Hepatocyte (in vitro differentiated cells): ENCODE measurements around the gene NTF4. TPM values are rescaled to one million over a fixed set of nuclear protein-coding genes. Genes with fewer than 3 reads are reported as not detected.

Experiments used
- DNase-seq: peaks from one replicate; pipeline ENCODE4 v3.0.0-alpha.2; 2016; ENCODE audit warnings: low spot score
- H2AFZ ChIP-seq: fragments of 200-600 bp; sonication (generic); 2 replicates; pipeline ENCODE4 v1.6.0; 2016; ENCODE audit warnings: antibody characterized with exemption, mild to moderate bottlenecking
- H3K27ac ChIP-seq: fragments of 200-600 bp; sonication (generic); 2 replicates; pipeline ENCODE4 v1.5.1; 2016; ENCODE audit warnings: mild to moderate bottlenecking
- H3K27me3 ChIP-seq: fragments of 200-600 bp; sonication (generic); 2 replicates; pipeline ENCODE4 v1.6.1; 2016
- H3K36me3 ChIP-seq: fragments of 200-600 bp; sonication (generic); replicated peaks from 2 replicates; pipeline ENCODE4 v1.5.1; 2016; ENCODE audit warnings: low read depth; ENCODE audit not compliant: insufficient read depth
- H3K4me1 ChIP-seq: fragments of 200-600 bp; sonication (generic); 2 replicates; pipeline ENCODE4 v1.5.1; 2016; ENCODE audit warnings: mild to moderate bottlenecking, moderate library complexity; ENCODE audit not compliant: insufficient read depth
- H3K4me2 ChIP-seq: fragments of 200-600 bp; sonication (generic); 2 replicates; pipeline ENCODE4 v1.6.0; 2016
- H3K4me3 ChIP-seq: fragments of 200-600 bp; sonication (generic); 2 replicates; pipeline ENCODE4 v1.5.1; 2016; ENCODE audit warnings: mild to moderate bottlenecking
- H3K79me2 ChIP-seq: fragments of 200-600 bp; sonication (generic); 2 replicates; pipeline ENCODE4 v1.6.0; 2017; ENCODE audit warnings: mild to moderate bottlenecking
- H3K9me2 ChIP-seq: fragments of 200-600 bp; sonication (generic); replicated peaks from 2 replicates; pipeline ENCODE4 v1.6.0; 2017; ENCODE audit warnings: mild to moderate bottlenecking; ENCODE audit not compliant: insufficient read depth
- H3K9me3 ChIP-seq: fragments of 200-600 bp; sonication (generic); 2 replicates; pipeline ENCODE4 v1.5.1; 2016; ENCODE audit warnings: low read depth, mild to moderate bottlenecking
- H4K20me1 ChIP-seq: fragments of 200-600 bp; sonication (generic); 2 replicates; pipeline ENCODE4 v1.6.0; 2016; ENCODE audit warnings: mild to moderate bottlenecking; ENCODE audit not compliant: insufficient read depth, poor library complexity, severe bottlenecking
- CTCF ChIP-seq: fragments of 200-600 bp; sonication (generic); IDR thresholded peaks from 2 replicates; pipeline ENCODE4 v1.5.1; 2016; ENCODE audit warnings: antibody characterized with exemption, mild to moderate bottlenecking; ENCODE audit not compliant: poor library complexity
- EZH2 ChIP-seq: fragments of 200-600 bp; sonication (generic); IDR thresholded peaks from 2 replicates; pipeline ENCODE4 v1.6.1; 2016; ENCODE audit warnings: antibody characterized with exemption, mild to moderate bottlenecking, borderline replicate concordance
- EZH2phosphoT487 ChIP-seq: fragments of 200-600 bp; sonication (generic); IDR thresholded peaks from one replicate; pipeline ENCODE4 v1.6.1; 2018; ENCODE audit warnings: antibody characterized with exemption, mild to moderate bottlenecking, low read depth, moderate library complexity; ENCODE audit not compliant: unreplicated experiment, severe bottlenecking
- WGBS: methylation state at CpG from one replicate; pipeline ENCODE4 v1.1.6; 2016; ENCODE audit warnings: low lambda C conversion rate; ENCODE audit errors: missing lambda C conversion rate; 5-methylcytosine and 5-hydroxymethylcytosine counted together
- polyA plus RNA-seq: library from polyadenylated mRNA; unstranded; fragments of >200 nt; fragmentation: Nextera tagmentation; extraction: Ambion mirVana; gene quantifications from 2 replicates; pipeline ENCODE4 v1.2.1, GENCODE V29; 2016
- total RNA-seq: library from RNA; depleted of rRNA; stranded (reverse); fragments of >200 nt; gene quantifications from 2 replicates; pipeline ENCODE4 v1.2.3, GENCODE V29; 2014

Gene NTF4
- total RNA-seq (2.9 and 3.4 TPM in 2 replicates), polyA plus RNA-seq (6.9 and 11.5 TPM in 2 replicates)

- no peaks in the 10 kb centered on the region for H3K36me3 ChIP-seq
- TF ChIP-seq EZH2 (no peak), EZH2phosphoT487 (no peak), CTCF (no peak)
- H3K27ac ChIP-seq: peak within 1 kb of the TSS; percentile 57
- peak within 1 kb of the TSS; percentile 91 for H3K4me2 ChIP-seq
- H3K9me2 ChIP-seq: no peaks in the 10 kb centered on the region
- 4% methylated on average over 34 of the region's 53 CpGs for WGBS
- peaks cover 7% of the 10 kb centered on the region for H3K4me1 ChIP-seq
- no peaks in the 10 kb centered on the region for H3K79me2 ChIP-seq
- H4K20me1 ChIP-seq: no peaks in the 10 kb centered on the region
- H2AFZ ChIP-seq: peak within 1 kb of the TSS; percentile 41
- peak; percentile 83 for DNase-seq
- no peaks in the 10 kb centered on the region for H3K9me3 ChIP-seq
- H3K27me3 ChIP-seq: peaks cover 20% of the 10 kb centered on the region
- H3K4me3 ChIP-seq: peak within 1 kb of the TSS; percentile 25
These were observed at the start of gene NTF4 for GRCh38 chr19:49064768-49065611. TSS of gene NTF4 (minus strand) at chr19:49064818. CDS start at chr19:49061997, 2,821 bp downstream.

GRCh38 chr19:49113762-49114629, 49.4 kb upstream of the NTF4 start, which contains the start of gene LIN7B:
TSS of gene LIN7B (plus strand) at chr19:49114370. CDS start at chr19:49114405, 35 bp downstream.
- Histone ChIP-seq H3K27me3 (no peaks in the 10 kb centered on the region), H3K36me3 (no peaks in the 10 kb centered on the region), H3K9me3 (no peaks in the 10 kb centered on the region), H3K4me1 (peaks cover 12% of the 10 kb centered on the region), H3K9me2 (no peaks in the 10 kb centered on the region), H4K20me1 (no peaks in the 10 kb centered on the region), H3K79me2 (no peaks in the 10 kb centered on the region), H3K4me3 (peak within 1 kb of the TSS; percentile 94), H3K27ac (peak within 1 kb of the TSS; percentile 94), H2AFZ (peak within 1 kb of the TSS; percentile 84), H3K4me2 (peak within 1 kb of the TSS; percentile 99)
- TF ChIP-seq EZH2phosphoT487 (no peak), EZH2 (no peak), CTCF (peak; percentile 40)
- WGBS: 8% methylated on average over 21 of the region's 66 CpGs
- peak; percentile 93 for DNase-seq

GRCh38 chr19:49111218-49111998, 46.8 kb upstream of the NTF4 start:
- Histone ChIP-seq H3K79me2 (no peaks in the 10 kb centered on the region), H3K9me2 (no peaks in the 10 kb centered on the region), H4K20me1 (peaks cover 8% of the 10 kb centered on the region), H3K4me1 (peaks cover 5% of the 10 kb centered on the region), H3K4me2 (no peak overlapping the region), H3K4me3 (no peak overlapping the region), H3K9me3 (no peaks in the 10 kb centered on the region), H3K27me3 (no peaks in the 10 kb centered on the region), H2AFZ (no peak overlapping the region), H3K27ac (no peak overlapping the region), H3K36me3 (no peaks in the 10 kb centered on the region)
- WGBS: 93% methylated on average over 11 of the region's 11 CpGs
- no peak for TF ChIP-seq EZH2
- TF ChIP-seq EZH2phosphoT487: no peak
- no peak for TF ChIP-seq CTCF
- no peak for DNase-seq
